Measurements from ENCODE around the gene RANBP3L.
"Not testable (repeated sequence)": the region's sequence is repeated elsewhere in the genome, so short reads cannot be mapped to it uniquely, and the experiment has no call there.

Gene RANBP3L

DNA sequence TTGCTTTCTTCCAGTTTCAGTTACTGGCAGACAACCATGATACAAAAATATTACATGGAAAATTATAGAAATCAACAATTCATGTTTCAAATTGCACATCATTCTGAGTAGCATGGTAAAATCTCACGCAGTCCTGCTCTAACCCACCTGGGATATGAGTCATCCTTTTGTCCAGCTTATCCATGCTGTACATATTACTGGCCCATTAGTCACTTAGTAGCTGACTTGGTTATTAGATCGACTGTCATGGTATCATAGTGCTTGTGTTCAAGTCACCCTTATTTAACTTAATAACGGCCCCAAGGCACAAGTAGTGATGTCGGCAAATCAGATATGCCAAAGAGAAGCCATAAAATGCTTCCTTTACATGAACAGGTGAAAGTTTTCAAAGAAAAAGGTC, 101.2 kb downstream of the RANBP3L start:
- TF ChIP-seq, protein P1, sequence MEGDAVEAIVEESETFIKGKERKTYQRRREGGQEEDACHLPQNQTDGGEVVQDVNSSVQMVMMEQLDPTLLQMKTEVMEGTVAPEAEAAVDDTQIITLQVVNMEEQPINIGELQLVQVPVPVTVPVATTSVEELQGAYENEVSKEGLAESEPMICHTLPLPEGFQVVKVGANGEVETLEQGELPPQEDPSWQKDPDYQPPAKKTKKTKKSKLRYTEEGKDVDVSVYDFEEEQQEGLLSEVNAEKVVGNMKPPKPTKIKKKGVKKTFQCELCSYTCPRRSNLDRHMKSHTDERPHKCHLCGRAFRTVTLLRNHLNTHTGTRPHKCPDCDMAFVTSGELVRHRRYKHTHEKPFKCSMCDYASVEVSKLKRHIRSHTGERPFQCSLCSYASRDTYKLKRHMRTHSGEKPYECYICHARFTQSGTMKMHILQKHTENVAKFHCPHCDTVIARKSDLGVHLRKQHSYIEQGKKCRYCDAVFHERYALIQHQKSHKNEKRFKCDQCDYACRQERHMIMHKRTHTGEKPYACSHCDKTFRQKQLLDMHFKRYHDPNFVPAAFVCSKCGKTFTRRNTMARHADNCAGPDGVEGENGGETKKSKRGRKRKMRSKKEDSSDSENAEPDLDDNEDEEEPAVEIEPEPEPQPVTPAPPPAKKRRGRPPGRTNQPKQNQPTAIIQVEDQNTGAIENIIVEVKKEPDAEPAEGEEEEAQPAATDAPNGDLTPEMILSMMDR (IDR thresholded peaks at IDR 0.05; ENCODE audit: low read depth, low read length) = no peak
- H3K4me3 ChIP-seq (ENCODE audit: low read depth, low read length) = no peak overlapping the region
- peaks cover 3% of the 10 kb centered on the region for H3K36me3 ChIP-seq

DNA sequence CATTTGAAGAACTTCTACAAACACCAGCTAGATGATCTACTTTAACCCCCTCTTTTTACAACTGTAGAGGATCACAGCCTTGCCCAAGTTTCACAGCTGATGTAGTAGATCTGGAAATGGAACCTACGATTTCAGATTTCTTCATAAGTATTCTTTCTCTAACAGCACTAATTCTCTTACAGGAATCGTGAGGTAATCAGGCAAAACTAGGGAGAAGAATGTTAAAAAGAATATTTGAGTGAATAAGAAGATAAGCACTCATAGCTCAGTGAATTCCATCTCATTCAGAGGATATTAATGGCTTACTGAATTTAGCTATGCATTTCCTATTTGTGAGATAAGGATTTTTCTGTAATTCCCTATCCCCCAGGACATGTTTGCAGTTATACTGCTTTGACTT, 102.1 kb downstream of the RANBP3L start:
- DNase-seq = no peak
- TF ChIP-seq, protein P1 (IDR thresholded peaks at IDR 0.05; ENCODE audit: low read depth, low read length) = no peak
- H3K9me3 ChIP-seq (ENCODE audit: severe bottlenecking) = no peaks in the 10 kb centered on the region
- H3K27ac ChIP-seq = no peak overlapping the region
- no peaks in the 10 kb centered on the region for H3K27me3 ChIP-seq (ENCODE audit: insufficient read depth, low read depth, severe bottlenecking)
- H3K36me3 ChIP-seq = peaks cover 9% of the 10 kb centered on the region
- no peak overlapping the region for H3K4me3 ChIP-seq (ENCODE audit: low read depth, low read length)

More for the DNA sequence above, 101.2 kb downstream of the RANBP3L start:
- Histone ChIP-seq H3K27me3 (ENCODE audit: insufficient read depth, low read depth, severe bottlenecking) (no peaks in the 10 kb centered on the region), H3K27ac (no peak overlapping the region), H3K9me3 (ENCODE audit: severe bottlenecking) (no peaks in the 10 kb centered on the region)
- DNase-seq = no peak

DNA sequence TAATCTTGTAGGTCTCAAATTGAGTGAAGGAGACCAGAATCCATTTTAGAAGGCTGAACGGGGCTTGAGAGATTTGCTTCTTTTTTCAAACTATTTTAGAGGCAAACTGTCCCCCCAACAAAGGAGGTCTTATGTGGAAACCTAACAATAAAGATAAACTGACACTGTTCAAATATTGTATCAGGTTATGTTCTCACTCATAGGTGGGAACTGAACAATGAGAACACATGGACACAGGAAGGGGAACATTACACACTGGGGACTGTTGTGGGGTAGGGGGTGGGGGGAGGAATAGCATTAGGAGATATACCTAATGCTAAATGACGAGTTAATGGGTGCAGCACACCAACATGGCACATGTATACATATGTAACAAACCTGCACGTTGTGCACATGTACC, 102.9 kb downstream of the RANBP3L start:
- not testable (repeated sequence) for H3K27ac ChIP-seq; H3K4me3 ChIP-seq (ENCODE audit: low read depth, low read length); H3K27me3 ChIP-seq (ENCODE audit: insufficient read depth, low read depth, severe bottlenecking); DNase-seq; H3K9me3 ChIP-seq (ENCODE audit: severe bottlenecking); H3K36me3 ChIP-seq

Data from WERI-Rb-1 (cell line).